HG03196 (cell line): Measurements from ENCODE around the gene MYH8.

Experiments used
- ATAC-seq: cut with Tn5 transposase; IDR thresholded peaks from one replicate; pipeline ENCODE4 v1.9.1; 2021; ENCODE audit not compliant: unreplicated experiment

MYH8 gene

DNA sequence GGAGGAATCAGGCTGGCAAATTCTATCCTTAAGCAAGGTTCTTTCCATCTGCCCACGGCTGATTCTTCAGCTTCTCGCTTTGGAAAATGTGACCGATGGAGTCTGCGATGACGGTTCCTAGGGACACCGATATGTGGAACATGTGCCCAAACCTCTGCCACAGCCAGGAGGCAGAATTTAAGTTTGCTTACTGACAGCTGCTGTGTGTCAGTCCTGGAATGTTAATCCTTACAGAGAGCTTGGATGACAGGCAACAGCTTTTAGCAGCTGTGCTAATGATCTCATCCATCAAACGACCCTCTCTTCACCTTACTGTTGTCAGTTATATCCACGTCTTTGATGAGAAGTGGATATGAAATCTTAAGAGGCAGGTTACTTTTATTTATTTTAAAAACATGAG is 37.6 kb downstream of the MYH8 start:
- ATAC-seq = no peak

DNA sequence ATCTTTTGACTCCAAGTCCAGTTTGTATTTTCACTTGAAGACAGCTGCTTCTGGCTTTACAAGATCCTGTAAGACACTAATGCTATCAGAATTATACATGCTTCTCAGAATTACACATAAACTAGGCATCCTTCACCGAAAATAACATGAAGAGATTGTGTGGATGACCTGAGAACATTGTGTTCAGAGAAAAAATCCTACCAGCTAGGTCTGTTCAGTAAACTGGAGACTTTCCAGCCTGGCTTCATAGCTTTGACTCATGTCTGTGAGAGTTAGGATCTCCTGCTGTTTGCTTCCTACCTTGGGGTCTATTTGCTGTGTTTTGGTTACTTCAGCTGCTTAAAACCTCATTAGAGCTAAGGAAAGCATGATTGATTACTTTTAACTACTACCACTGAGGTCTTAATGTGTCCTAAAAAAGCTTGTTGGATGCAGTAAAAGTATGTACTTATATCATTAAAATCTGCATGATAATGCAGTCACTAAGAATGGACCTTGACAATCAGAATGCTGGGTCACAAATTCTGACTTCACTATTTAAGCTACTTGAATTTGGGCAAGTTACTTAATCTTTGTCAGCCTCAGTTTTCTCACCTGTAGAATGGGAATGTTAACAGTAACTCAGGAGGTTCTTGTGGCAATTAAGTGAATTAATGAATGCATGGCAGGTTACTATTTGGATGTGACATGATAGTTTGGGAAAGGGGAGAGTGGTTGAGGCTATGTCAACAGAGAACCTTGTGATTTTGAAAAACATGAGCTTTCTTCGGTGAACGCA is 40.9 kb downstream of the MYH8 start:
- ATAC-seq = no peak

DNA sequence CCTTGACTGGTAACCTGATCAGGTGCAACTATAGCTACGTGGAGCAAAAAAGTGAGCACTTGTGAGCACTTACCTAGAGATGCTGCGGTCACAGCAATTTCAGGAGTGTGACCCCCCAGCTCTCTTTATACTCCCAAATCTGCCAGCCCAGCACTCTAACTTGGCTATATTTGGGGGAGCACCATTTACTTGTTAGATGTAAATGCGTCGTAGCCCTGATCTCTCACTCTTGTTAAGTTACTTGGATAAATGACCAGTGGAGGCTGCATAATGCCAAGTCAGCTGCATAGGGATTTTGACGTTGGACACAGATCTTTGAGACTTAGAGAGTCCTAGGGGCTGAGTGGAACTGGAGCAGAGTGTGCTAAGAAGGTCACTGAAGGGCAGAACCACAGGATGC is 48.8 kb downstream of the MYH8 start, which contains the start of gene MYH13:
Gene MYH13, minus strand, starts transcription at position 101 of the 400 bp plus-strand sequence. CDS start 8,476 bp downstream, outside the sequence.
- ATAC-seq = no peak

- no peak for ATAC-seq
Observed at GRCh38 chr17:10370016-10370608, 51.6 kb downstream of the MYH8 start.

GRCh38 chr17:10369239-10369638 is 52.5 kb downstream of the MYH8 start:
- ATAC-seq = no peak

DNA sequence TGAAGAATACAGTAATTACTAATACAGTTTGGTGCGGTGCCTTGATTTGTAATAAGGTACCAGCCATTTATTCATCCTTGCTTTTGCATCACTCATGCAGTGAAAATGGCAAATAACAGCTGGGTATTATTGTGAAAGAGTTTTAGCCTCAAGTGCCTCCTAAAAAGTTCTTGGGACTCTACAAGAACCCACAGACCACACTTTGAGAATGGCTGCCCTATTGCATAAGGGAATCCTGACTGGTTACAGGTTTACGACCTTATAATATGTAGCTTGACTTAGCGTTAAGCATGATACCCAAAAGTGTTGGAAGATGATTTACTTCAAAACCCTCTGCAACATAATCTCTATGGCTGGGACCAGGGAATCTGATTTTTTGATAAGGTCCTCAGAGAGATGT is 53.2 kb downstream of the MYH8 start:
- ATAC-seq = no peak

DNA sequence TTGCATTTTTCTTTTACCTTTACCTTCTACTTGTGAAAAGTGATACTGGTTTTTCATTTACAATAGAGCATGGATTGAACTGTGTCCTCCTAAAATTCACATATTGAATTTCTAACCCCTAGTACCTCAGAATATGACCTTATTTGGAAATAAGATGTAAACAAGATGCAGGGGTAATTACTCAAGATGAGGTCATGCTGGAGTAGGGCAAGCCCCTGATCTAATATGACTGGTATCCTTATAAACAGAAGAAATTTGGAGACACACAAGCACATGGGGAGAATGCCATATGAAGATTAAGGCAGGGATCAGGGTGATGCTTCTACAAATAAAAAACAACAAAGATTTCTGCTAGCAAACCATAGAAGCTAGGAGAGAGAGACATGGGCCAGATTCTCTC is 61.2 kb downstream of the MYH8 start:
- ATAC-seq = no peak

- ATAC-seq = no peak
Observed at GRCh38 chr17:10357768-10358167, 64.0 kb downstream of the MYH8 start.

DNA sequence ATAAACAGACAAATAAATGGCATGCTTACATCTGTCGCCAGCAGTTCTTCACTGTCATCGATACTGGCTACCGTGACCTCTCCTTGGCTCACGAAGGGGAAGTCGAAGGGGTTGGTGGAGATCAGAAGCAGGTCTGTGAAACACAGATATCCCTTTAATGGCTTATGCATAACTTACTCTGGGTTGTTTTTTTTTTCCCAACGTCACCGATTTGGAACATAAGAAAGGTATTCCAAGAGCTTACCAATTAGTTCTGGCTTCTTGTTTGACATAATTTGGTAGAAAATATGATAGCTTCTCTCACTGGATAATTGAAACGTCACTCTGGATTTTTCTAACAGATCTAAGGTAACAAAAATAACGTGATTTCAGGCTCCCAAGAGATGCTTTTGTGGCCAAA is 67.1 kb downstream of the MYH8 start:
- ATAC-seq = no peak

DNA sequence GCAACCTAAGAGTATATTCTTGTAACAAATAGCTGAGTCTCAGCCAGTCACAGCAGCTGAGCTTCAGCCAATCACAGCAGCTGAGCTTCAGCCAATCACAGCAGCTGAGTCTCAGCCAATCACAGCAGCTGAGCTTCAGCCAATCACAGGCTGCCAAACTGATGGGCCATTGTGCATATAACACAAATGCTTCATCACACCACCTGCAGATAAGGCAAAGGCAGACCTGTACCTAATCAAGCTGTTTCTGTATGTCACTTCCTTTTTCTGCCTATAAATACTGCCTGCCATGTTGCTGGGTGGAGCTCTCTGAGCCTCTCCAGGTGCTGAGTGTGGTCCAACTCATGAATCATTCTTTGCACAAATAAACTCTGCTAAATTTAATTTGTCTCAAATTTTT is 68.9 kb downstream of the MYH8 start:
- ATAC-seq = no peak

DNA sequence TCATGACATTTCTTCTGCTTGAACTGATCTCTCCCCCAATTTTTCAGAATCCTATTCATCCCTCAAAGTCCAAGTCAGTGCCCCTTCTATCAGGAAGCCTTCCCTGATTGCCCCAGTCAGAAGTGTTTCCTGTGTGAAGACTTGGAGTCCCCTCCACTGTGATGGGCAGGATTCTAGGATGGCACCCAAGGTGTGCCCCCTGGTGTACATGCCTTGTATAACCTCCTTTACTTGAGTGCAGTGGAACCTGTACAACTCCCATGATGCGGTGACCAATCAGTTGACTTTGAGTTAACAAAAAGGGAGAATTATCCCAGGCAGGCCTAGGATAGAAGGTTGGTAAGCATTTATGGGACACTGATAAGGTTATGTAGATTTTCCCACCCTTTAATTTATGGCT is 72.3 kb downstream of the MYH8 start:
- no peak for ATAC-seq

- no peak for ATAC-seq
Observed at GRCh38 chr17:10344816-10345215, 76.9 kb downstream of the MYH8 start.
